Measurements from ENCODE around the gene ZNF672. TPM values are rescaled to one million over a fixed set of nuclear protein-coding genes. Genes with fewer than 3 reads are reported as not detected.

ZNF672 gene
- total and polyA plus RNA-seq, 2 experiments from 2014 or later = 19.0 to 30.7 TPM

DNA sequence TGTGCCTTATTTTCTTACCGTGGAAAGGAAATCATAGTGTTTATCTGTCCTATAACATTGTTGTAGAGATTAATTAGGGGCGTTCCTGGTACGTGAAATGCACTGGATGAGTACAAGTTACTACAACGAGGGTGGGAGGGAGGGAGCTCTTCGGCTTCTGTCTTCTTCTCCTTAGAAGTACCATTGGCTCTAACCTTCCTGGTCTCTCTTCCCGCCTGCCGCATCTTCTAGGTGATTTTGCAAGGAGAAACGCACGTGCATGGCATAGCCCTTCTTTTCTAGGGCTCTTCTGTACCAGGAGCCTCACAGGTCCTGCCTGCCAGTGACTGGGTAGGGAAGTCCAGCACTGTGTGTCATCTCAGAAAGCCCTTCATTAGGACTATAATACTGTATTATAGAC is 29.1 kb upstream of the ZNF672 start:
- H3K9me3 ChIP-seq (ENCODE audit: low read depth) = no peaks in the 10 kb centered on the region
- TF ChIP-seq, protein P1, sequence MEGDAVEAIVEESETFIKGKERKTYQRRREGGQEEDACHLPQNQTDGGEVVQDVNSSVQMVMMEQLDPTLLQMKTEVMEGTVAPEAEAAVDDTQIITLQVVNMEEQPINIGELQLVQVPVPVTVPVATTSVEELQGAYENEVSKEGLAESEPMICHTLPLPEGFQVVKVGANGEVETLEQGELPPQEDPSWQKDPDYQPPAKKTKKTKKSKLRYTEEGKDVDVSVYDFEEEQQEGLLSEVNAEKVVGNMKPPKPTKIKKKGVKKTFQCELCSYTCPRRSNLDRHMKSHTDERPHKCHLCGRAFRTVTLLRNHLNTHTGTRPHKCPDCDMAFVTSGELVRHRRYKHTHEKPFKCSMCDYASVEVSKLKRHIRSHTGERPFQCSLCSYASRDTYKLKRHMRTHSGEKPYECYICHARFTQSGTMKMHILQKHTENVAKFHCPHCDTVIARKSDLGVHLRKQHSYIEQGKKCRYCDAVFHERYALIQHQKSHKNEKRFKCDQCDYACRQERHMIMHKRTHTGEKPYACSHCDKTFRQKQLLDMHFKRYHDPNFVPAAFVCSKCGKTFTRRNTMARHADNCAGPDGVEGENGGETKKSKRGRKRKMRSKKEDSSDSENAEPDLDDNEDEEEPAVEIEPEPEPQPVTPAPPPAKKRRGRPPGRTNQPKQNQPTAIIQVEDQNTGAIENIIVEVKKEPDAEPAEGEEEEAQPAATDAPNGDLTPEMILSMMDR (IDR thresholded peaks at IDR 0.05; ENCODE audit: poor library complexity) = no peak
- no peak for TF ChIP-seq EZH2phosphoT487 (IDR thresholded peaks at IDR 0.05; ENCODE audit: low read depth, severe bottlenecking, unreplicated experiment)
- TF ChIP-seq EZH2 (IDR thresholded peaks at IDR 0.05; ENCODE audit: borderline replicate concordance) = no peak
- no peak overlapping the region for H2AFZ ChIP-seq
- H3K27ac ChIP-seq = no peak overlapping the region
- no peaks in the 10 kb centered on the region for H3K9me2 ChIP-seq (replicated peaks; ENCODE audit: insufficient read depth)
- no peaks in the 10 kb centered on the region for H3K36me3 ChIP-seq (replicated peaks; ENCODE audit: insufficient read depth, low read depth)
- H3K4me1 ChIP-seq (ENCODE audit: insufficient read depth) = no peaks in the 10 kb centered on the region
- 87% methylated on average over 9 of the region's 9 CpGs for WGBS (ENCODE audit: low lambda C conversion rate, missing lambda C conversion rate)
- no peaks in the 10 kb centered on the region for H4K20me1 ChIP-seq (ENCODE audit: insufficient read depth, poor library complexity, severe bottlenecking)
- no peaks in the 10 kb centered on the region for H3K79me2 ChIP-seq
- no peak overlapping the region for H3K4me3 ChIP-seq
- H3K27me3 ChIP-seq = no peaks in the 10 kb centered on the region
- DNase-seq (ENCODE audit: low spot score) = no peak
- H3K4me2 ChIP-seq = no peak overlapping the region

DNA sequence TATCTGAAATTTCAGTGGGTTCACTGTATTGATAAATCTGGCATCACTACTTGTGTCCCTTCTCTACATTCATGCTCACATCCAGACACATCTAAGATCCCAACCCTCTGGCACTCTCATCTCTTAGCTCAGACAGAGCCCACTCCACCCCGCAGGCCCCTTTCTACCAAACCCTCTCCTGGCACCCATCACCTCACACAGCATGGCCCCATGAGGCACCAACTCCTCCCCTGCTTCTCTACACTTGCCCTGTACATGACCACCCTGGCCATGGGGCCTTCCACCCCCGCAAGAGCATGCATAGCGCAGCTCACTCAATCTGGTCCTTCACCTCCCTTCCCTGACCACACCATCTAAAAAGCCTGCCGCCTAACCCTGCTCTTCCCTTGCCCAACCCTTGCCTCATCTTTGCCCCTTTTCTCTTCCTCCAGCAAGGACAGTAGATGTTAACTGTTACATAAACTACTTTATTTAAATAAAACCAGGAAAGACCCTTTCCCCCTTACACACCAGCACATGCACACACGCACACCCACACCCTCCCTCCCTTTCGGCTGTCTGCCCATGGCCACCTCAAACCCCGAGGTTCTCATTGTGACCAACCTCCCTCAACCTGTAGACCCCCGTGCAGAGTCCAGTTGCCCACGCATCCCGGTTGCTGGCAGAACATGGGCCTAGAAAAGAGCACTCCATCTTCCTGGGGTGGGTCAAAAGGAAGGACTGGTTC is 27.9 kb upstream of the ZNF672 start:
- H3K4me1 ChIP-seq (ENCODE audit: insufficient read depth) = no peaks in the 10 kb centered on the region
- no peaks in the 10 kb centered on the region for H3K9me3 ChIP-seq (ENCODE audit: low read depth)
- no peak for DNase-seq (ENCODE audit: low spot score)
- H3K79me2 ChIP-seq = no peaks in the 10 kb centered on the region
- no peak for TF ChIP-seq EZH2phosphoT487 (IDR thresholded peaks at IDR 0.05; ENCODE audit: low read depth, severe bottlenecking, unreplicated experiment)
- TF ChIP-seq, protein P1 (IDR thresholded peaks at IDR 0.05; ENCODE audit: poor library complexity) = no peak
- TF ChIP-seq EZH2 (IDR thresholded peaks at IDR 0.05; ENCODE audit: borderline replicate concordance) = no peak
- H3K27me3 ChIP-seq = no peaks in the 10 kb centered on the region
- no peak overlapping the region for H2AFZ ChIP-seq
- no peak overlapping the region for H3K4me3 ChIP-seq
- no peaks in the 10 kb centered on the region for H3K9me2 ChIP-seq (replicated peaks; ENCODE audit: insufficient read depth)
- H4K20me1 ChIP-seq (ENCODE audit: insufficient read depth, poor library complexity, severe bottlenecking) = no peaks in the 10 kb centered on the region
- H3K27ac ChIP-seq = no peak overlapping the region
- H3K36me3 ChIP-seq (replicated peaks; ENCODE audit: insufficient read depth, low read depth) = no peaks in the 10 kb centered on the region
- no peak overlapping the region for H3K4me2 ChIP-seq
- 94% methylated on average over 10 of the region's 10 CpGs for WGBS (ENCODE audit: low lambda C conversion rate, missing lambda C conversion rate)

DNA sequence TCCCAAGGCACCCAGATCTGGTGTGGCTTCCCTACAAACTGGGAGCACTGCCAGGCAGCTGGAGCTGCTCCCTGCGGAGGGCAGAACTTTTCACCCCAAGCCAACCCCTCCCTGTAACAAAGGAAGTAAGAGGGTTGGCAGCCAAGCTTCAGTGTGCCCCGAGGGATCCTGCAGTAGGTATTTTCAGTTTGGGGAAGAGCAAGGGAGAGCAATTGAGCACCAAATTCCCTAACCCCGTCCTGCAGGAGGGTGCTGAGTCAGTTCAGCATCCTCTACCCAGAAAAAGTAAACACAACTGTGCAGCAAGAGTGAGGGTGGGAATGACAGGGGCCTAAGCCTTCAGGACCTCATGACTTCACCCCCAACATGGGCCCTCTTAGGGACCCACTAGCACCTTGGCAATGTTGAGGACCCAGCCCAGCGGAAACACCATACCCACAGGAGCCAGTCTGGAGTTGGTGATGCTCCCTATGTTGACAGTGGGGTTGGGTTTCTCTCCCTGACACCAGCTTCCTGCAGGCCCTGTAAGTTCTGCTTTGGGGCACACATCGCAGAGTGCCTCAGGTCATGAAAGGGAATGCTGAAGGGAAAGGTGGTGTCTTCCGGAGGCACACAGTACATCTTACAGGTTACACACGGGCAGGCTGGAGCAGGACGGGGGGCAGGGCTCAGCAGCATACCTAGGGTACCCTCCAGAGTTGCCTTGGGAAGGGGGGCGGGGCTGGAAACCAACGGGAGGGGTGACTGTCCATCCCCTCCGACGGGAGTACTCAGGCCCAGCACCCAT is 27.1 kb upstream of the ZNF672 start:
- no peak overlapping the region for H3K4me2 ChIP-seq
- H3K27me3 ChIP-seq = no peaks in the 10 kb centered on the region
- H3K36me3 ChIP-seq (replicated peaks; ENCODE audit: insufficient read depth, low read depth) = no peaks in the 10 kb centered on the region
- DNase-seq (ENCODE audit: low spot score) = no peak
- no peaks in the 10 kb centered on the region for H4K20me1 ChIP-seq (ENCODE audit: insufficient read depth, poor library complexity, severe bottlenecking)
- H3K9me2 ChIP-seq (replicated peaks; ENCODE audit: insufficient read depth) = no peaks in the 10 kb centered on the region
- no peaks in the 10 kb centered on the region for H3K4me1 ChIP-seq (ENCODE audit: insufficient read depth)
- H3K4me3 ChIP-seq = no peak overlapping the region
- TF ChIP-seq, protein P1 (IDR thresholded peaks at IDR 0.05; ENCODE audit: poor library complexity) = no peak
- 91% methylated on average over 11 of the region's 12 CpGs for WGBS (ENCODE audit: low lambda C conversion rate, missing lambda C conversion rate)
- H3K27ac ChIP-seq = no peak overlapping the region
- H2AFZ ChIP-seq = no peak overlapping the region
- H3K79me2 ChIP-seq = no peaks in the 10 kb centered on the region
- H3K9me3 ChIP-seq (ENCODE audit: low read depth) = no peaks in the 10 kb centered on the region
